22Rv1 (cell line): ENCODE data around the gene KLF6.

ENCODE experiments used
- H3K27ac ChIP-seq: fragments of 450-650 bp; 2 replicates; pipeline ENCODE4 v1.5.1; 2017
- ZFX ChIP-seq: fragments of 450-650 bp; IDR thresholded peaks from 2 replicates; pipeline ENCODE4 v1.6.1; 2017; ENCODE audit warnings: antibody characterized with exemption, borderline replicate concordance
- TF ChIP-seq, protein P1 (sequence below): fragments of 450-650 bp; IDR thresholded peaks from 2 replicates; pipeline ENCODE4 v1.5.1; 2017; ENCODE audit warnings: mild to moderate bottlenecking

The KLF6 gene

DNA sequence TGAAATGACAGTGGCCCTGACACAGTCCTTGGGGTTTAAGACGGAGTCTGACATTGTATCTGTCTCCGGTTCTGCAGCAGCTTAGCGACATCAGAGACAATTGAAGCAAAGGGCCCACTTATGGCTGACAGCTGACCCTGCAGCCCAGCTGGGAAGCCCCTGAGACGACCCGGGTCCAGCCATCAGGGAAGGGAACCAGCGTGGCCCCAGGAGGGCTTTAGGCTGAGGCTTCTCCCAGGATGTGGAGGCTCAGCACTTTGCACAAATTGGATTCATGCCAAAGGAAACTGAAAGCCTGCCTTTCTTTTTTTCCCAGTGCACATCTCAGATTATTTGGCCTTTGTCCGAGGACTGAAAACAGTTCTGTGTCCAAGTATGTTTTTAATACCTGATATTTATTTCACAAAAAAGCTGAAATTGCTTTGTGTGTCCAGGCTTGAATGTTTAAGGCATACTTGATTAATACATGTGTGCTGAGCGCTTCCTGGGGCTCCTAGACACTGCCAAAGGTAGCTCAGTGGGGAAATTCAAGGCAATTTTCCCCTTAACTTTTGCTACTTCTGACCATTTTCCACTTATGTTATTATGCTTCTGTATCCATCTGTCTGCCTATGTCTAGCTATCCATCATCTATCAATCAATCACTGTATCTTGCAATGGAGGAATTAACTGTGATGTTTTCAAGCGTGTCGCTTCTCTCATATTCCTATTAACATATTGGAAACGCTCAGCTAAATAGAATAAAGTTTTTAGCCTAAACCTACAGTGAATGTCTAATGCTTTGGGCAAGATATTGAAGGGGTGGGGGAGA, 34.8 kb downstream of the KLF6 start:
- H3K27ac ChIP-seq: no peak overlapping the region
- TF ChIP-seq ZFX: no peak
- TF ChIP-seq, protein P1, sequence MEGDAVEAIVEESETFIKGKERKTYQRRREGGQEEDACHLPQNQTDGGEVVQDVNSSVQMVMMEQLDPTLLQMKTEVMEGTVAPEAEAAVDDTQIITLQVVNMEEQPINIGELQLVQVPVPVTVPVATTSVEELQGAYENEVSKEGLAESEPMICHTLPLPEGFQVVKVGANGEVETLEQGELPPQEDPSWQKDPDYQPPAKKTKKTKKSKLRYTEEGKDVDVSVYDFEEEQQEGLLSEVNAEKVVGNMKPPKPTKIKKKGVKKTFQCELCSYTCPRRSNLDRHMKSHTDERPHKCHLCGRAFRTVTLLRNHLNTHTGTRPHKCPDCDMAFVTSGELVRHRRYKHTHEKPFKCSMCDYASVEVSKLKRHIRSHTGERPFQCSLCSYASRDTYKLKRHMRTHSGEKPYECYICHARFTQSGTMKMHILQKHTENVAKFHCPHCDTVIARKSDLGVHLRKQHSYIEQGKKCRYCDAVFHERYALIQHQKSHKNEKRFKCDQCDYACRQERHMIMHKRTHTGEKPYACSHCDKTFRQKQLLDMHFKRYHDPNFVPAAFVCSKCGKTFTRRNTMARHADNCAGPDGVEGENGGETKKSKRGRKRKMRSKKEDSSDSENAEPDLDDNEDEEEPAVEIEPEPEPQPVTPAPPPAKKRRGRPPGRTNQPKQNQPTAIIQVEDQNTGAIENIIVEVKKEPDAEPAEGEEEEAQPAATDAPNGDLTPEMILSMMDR: no peak

DNA sequence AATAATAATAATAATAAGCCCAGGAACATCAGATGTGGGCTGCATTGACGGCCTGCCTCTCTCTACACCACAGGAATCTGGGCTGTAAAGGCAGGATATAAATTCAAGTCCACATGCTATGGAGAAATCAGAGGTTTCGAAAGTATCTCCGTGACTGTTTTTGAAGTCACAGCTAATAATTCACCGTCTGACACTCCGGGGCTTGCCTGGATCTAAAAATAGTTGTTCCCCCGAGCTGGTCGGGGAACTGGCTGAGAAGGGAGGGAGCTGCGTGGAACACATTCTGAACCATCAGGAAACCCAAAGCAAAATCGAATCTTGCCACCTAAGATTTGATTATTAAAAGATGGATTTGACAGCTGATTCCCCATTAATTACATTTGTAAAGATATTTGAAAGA, 35.4 kb downstream of the KLF6 start:
- H3K27ac ChIP-seq: no peak overlapping the region
- TF ChIP-seq, protein P1: no peak
- TF ChIP-seq ZFX: no peak

DNA sequence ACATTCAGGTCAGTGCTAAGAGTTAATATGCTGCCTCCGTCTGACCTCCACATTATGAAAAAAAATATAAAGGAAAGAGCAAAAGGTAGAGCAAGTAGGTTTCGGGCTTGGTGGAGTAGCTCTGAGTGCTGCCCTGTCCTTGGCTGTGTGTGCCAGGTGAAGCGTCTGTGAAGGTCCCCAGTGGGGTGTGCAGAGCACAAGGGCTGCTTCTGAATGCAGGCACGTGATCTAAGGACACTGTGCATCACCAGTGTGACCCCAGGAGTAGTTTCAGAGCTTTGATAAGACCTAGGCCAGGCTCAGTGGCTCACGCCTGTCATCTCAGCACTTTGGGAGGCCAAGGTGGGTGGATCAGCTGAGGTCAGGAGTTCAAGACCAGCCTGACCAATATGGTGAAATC, 36.0 kb downstream of the KLF6 start:
- no peak overlapping the region for H3K27ac ChIP-seq
- TF ChIP-seq, protein P1: no peak
- TF ChIP-seq ZFX: no peak

DNA sequence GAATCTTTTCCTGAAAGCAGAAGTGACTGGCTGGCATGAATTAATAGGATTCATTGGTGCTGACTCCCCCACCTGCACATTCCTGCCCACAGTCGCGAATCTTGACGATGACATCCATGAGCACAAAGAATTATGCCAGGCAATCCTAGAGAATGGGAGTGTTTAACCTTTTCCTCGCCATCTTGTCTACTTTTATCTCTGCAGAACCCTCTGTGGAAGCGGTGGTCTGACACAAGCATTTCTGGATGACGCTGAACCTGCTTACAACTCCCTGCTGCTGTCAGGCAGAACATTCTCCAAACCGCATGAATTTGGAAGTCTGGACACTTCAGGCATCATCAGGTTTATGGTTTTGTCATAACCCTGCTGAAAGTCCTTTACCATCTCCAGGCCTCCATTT, 36.5 kb downstream of the KLF6 start:
- no peak overlapping the region for H3K27ac ChIP-seq
- TF ChIP-seq ZFX: no peak
- TF ChIP-seq, protein P1: no peak

DNA sequence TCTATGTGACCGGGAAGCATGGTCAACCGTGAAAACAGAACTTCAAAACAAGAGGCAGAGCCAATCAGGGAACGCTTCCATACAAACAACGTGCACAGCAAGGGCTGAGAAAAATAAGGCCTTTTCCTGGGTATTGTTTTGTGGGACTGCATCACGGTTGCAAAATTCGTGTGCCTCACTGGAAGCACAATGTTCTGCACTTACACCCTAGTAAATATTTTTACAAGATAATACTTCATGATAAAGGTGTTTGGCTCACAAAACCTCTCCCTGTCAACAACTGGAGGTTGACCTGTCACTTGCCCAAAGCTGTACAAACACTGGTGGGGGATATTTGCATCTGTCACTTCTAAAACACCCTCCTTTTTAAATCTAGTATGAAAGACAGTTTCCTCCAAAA, 37.0 kb downstream of the KLF6 start:
- no peak overlapping the region for H3K27ac ChIP-seq
- no peak for TF ChIP-seq ZFX
- TF ChIP-seq, protein P1: no peak

DNA sequence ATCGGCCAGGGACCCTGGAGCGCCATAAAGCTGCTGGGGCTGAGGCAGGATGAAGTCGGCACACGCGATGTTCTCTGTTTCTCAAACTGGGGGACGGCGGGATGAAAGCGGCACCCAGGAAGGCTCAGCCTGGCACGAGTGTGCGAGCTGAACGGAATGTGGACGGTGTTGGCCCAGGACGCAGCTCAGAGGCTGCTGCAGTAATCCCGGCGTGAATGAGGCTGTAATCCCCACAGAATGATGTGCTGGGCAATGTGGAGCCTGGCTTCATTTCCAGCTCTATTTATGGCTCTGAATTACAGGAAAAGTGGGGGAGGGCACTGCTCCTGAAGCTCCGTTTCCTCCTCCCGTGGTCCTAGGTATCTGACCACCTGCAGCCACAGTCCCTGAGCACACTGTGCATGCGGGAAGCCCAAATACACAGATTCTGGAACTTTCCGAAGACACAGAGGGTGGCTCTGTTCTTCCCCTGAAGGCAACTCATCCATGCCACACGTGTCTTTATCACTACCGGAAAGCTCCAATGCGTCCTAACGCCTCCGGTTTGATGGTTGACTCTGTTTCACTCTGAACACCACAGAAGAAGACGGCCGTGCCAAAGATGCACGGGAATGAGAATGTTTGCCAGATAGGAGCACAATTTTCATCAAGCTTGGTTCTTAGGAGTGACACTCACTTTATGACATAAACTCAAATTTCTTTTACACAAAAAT, 37.6 kb downstream of the KLF6 start:
- H3K27ac ChIP-seq: no peak overlapping the region
- no peak for TF ChIP-seq ZFX
- TF ChIP-seq, protein P1: no peak

DNA sequence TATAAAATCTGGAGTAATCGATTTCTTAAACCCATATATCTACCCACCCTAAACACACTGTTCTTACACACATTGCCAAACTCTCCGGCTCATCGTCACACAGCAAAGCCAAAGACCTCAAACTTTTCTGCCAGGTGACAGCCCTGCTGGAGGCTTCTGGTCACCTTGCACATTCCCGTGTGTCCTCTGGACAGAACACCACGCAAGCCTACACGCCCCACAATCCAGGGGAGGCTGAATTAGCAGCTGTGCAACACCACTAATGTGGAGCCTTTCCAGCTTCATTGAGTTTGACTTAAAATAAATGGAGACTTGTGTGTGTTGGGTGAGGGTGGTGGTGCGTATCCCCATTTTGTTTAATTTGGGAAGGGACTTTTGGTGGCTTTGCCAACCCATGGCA, 38.4 kb downstream of the KLF6 start:
- TF ChIP-seq, protein P1: no peak
- no peak for TF ChIP-seq ZFX
- no peak overlapping the region for H3K27ac ChIP-seq
